SU-DHL-6 (cell line): Measurements from ENCODE around the gene PRKAR1B.

Experiments used
- EZH2phosphoT487 ChIP-seq: fragments of 200-600 bp; sonication (generic), shearing (Covaris generic); conservative IDR thresholded peaks from 2 replicates; pipeline ENCODE4 v1.6.1; 2018; ENCODE audit warnings: mild to moderate bottlenecking, antibody characterized with exemption, low read length, moderate library complexity, mixed read lengths
- TF ChIP-seq, protein P1 (sequence below): fragments of 200-600 bp; sonication (generic); IDR thresholded peaks from one replicate; pipeline ENCODE4 v1.5.1; 2017; ENCODE audit warnings: antibody characterized with exemption, mild to moderate bottlenecking, low read length, moderate library complexity; ENCODE audit not compliant: insufficient read depth, poor library complexity, severe bottlenecking

DNA sequence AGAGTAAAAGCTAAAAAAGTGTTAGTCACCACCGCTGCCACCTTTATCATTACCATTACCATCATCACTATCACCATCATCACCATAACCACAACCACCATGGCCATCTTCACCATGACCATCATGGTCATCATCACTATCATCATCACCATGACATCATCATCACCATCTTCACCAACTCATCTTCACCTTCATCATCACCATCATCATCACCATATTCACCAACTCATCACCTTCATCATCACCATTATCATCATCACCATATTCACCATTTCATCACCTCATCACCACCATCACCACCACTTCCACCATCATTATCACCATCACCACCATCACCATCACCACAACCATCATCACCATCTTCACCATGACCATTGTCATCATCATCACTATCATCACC is 161.0 kb downstream of the PRKAR1B start:
- TF ChIP-seq, protein P1, sequence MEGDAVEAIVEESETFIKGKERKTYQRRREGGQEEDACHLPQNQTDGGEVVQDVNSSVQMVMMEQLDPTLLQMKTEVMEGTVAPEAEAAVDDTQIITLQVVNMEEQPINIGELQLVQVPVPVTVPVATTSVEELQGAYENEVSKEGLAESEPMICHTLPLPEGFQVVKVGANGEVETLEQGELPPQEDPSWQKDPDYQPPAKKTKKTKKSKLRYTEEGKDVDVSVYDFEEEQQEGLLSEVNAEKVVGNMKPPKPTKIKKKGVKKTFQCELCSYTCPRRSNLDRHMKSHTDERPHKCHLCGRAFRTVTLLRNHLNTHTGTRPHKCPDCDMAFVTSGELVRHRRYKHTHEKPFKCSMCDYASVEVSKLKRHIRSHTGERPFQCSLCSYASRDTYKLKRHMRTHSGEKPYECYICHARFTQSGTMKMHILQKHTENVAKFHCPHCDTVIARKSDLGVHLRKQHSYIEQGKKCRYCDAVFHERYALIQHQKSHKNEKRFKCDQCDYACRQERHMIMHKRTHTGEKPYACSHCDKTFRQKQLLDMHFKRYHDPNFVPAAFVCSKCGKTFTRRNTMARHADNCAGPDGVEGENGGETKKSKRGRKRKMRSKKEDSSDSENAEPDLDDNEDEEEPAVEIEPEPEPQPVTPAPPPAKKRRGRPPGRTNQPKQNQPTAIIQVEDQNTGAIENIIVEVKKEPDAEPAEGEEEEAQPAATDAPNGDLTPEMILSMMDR = no peak
- no peak for TF ChIP-seq EZH2phosphoT487
